ENCODE measurements around the gene RPS6KA4. TPM values are rescaled to one million over a fixed set of nuclear protein-coding genes. Genes with fewer than 3 reads are reported as not detected.

The RPS6KA4 gene
- total RNA-seq, 1 experiment from 2014 or later, result 67.3 TPM

GRCh38 chr11:64407630-64408029 is 48.7 kb downstream of the RPS6KA4 start:
- ATAC-seq (no peak), DNase-seq (ENCODE audit: low read depth, low spot score) (no peak)
- Histone ChIP-seq H3K79me2 (ENCODE audit: insufficient read depth, low read length) (no peaks in the 10 kb centered on the region), H3K4me2 (ENCODE audit: low read length) (no peak overlapping the region), H3K27ac (ENCODE audit: low read depth, low read length) (no peak overlapping the region), H3K4me3 (replicated peaks in 1 of 2; ENCODE audit: low read depth in 1 of 2, low read length in 2 of 2) (no peak overlapping the region), H3K9ac (ENCODE audit: low read length) (no peak overlapping the region), H4K20me1 (ENCODE audit: insufficient read depth) (no peaks in the 10 kb centered on the region), H3K9me3 (ENCODE audit: control insufficient read depth in 1 of 2, insufficient read depth in 1 of 2, low read depth in 1 of 2, low read length in 2 of 2) (no peaks in the 10 kb centered on the region), H3K27me3 (ENCODE audit: insufficient read depth, low read length) (no peaks in the 10 kb centered on the region), H2AFZ (ENCODE audit: low read depth, low read length, poor library complexity, severe bottlenecking) (no peak overlapping the region), H3K9me2 (ENCODE audit: insufficient read depth) (no peaks in the 10 kb centered on the region), H3K36me3 (ENCODE audit: control insufficient read depth in 1 of 2, insufficient read depth in 2 of 2, low read length in 2 of 2) (no peaks in the 10 kb centered on the region), H3K4me1 (ENCODE audit: control insufficient read depth in 1 of 2, insufficient read depth in 2 of 2, low read length in 2 of 2) (no peaks in the 10 kb centered on the region)
- POLR2A ChIA-PET, result no interaction called here
- RAD21 ChIA-PET (ENCODE audit: low non-redundant PET in 1 of 2, low total read pairs in 2 of 2, uncharacterized antibody in 2 of 2, unreplicated experiment in 2 of 2), result no interaction called here
- no TSS peak for BruUV-seq (replicated peaks)
- CTCF ChIA-PET, result interaction anchor here (2.6 kb wide), 1 partner anchor 42 kb away, joined by 11 read pairs; no protein-coding TSS in a partner anchor
- intact Hi-C loops (cut with micrococcal nuclease), result no loop called here
- TF ChIP-seq CEBPB (IDR thresholded peaks at IDR 0.05; ENCODE audit: low read depth), result no peak
- TF ChIP-seq, protein P1, sequence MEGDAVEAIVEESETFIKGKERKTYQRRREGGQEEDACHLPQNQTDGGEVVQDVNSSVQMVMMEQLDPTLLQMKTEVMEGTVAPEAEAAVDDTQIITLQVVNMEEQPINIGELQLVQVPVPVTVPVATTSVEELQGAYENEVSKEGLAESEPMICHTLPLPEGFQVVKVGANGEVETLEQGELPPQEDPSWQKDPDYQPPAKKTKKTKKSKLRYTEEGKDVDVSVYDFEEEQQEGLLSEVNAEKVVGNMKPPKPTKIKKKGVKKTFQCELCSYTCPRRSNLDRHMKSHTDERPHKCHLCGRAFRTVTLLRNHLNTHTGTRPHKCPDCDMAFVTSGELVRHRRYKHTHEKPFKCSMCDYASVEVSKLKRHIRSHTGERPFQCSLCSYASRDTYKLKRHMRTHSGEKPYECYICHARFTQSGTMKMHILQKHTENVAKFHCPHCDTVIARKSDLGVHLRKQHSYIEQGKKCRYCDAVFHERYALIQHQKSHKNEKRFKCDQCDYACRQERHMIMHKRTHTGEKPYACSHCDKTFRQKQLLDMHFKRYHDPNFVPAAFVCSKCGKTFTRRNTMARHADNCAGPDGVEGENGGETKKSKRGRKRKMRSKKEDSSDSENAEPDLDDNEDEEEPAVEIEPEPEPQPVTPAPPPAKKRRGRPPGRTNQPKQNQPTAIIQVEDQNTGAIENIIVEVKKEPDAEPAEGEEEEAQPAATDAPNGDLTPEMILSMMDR (IDR thresholded peaks at IDR 0.05 in 2 of 3, conservative IDR thresholded peaks at IDR 0.05 in 1 of 3; ENCODE audit: borderline replicate concordance in 1 of 3, insufficient read depth in 1 of 3, low read depth in 2 of 3, low read length in 2 of 3), result no peak
- TF ChIP-seq SRF (IDR thresholded peaks at IDR 0.05; ENCODE audit: low read depth), result no peak
- TF ChIP-seq TCF7L2 (IDR thresholded peaks at IDR 0.05; ENCODE audit: borderline replicate concordance, extremely low read depth, insufficient read depth, insufficient read length), result no peak
- TF ChIP-seq, protein P2, sequence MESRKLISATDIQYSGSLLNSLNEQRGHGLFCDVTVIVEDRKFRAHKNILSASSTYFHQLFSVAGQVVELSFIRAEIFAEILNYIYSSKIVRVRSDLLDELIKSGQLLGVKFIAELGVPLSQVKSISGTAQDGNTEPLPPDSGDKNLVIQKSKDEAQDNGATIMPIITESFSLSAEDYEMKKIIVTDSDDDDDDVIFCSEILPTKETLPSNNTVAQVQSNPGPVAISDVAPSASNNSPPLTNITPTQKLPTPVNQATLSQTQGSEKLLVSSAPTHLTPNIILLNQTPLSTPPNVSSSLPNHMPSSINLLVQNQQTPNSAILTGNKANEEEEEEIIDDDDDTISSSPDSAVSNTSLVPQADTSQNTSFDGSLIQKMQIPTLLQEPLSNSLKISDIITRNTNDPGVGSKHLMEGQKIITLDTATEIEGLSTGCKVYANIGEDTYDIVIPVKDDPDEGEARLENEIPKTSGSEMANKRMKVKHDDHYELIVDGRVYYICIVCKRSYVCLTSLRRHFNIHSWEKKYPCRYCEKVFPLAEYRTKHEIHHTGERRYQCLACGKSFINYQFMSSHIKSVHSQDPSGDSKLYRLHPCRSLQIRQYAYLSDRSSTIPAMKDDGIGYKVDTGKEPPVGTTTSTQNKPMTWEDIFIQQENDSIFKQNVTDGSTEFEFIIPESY (IDR thresholded peaks at IDR 0.05; ENCODE audit: extremely low read depth, insufficient replicate concordance, low read length), result no peak
- TF ChIP-seq ZNF274 (IDR thresholded peaks at IDR 0.05; ENCODE audit: low read depth, low read length), result no peak

Measured in HCT116 (cell line).